K562 (cell line): Measurements from ENCODE around the gene LEMD3. TPM values are rescaled to one million over a fixed set of nuclear protein-coding genes. Genes with fewer than 3 reads are reported as not detected.

Source experiments
- ATAC-seq: fragments of 200-7000 bp; cut with Tn5 transposase; 3 replicates; pipeline ENCODE4 v1.9.1; 2020; ENCODE audit warnings: moderate library complexity
- BruUV-seq: library from RNA; stranded (reverse); fragments of 400-500 nt; replicated peaks from 2 replicates; lab custom pipeline; 2021; lab: Mats Ljungman, UMichigan
- CTCF ChIA-PET: fragments of 300-600 bp; formaldehyde crosslinking; extraction: SDS; loops from one replicate; lab custom pipeline; 2021; ENCODE audit warnings: low intra/inter-chr PET ratio; lab: Yijun Ruan, JAX
- POLR2A ChIA-PET: fragments of 300-600, 350-650 bp; sonication (Branson Sonifier 250); formaldehyde crosslinking; extraction: SDS; loops from one replicate; lab custom pipeline; 2021; ENCODE audit warnings: antibody characterized with exemption, inconsistent platforms; lab: Yijun Ruan, JAX
- DNase-seq, 4 experiments: peaks; one replicate each; pipeline versions ENCODE4 v3.0.0 to v3.0.0-alpha.2; 2011 to 2018; ENCODE audit warnings: low spot score in 3 of 4, mixed read lengths in 3 of 4; ENCODE audit errors: extremely low read depth in 1 of 4
- FAIRE-seq: peaks from 2 replicates; lab custom pipeline; 2011; peaks lifted over from hg19 to GRCh38; lab: Jason Lieb, UNC
- H2AFZ ChIP-seq: 2 replicates; pipeline ENCODE4 v1.6.0; 2011; ENCODE audit warnings: low read depth, low read length, control low read depth, inconsistent platforms
- H3K27ac ChIP-seq: fragments of 200-600 bp; 3 replicates; pipeline ENCODE4 v1.8.0; 2011; ENCODE audit warnings: low read depth, mild to moderate bottlenecking, control low read depth, inconsistent platforms, low read length, moderate library complexity, mixed read lengths; ENCODE audit errors: extremely low read depth
- H3K27me3 ChIP-seq, 2 experiments: fragments of 300-600 bp in 1 of 2; 2 replicates in 1 of 2; 3 replicates in 1 of 2; pipeline versions ENCODE4 v1.6.0 to v1.8.0; 2011; ENCODE audit warnings: inconsistent platforms in 2 of 2, low read length in 2 of 2, mild to moderate bottlenecking in 1 of 2, mixed read lengths in 1 of 2, moderate library complexity in 1 of 2; ENCODE audit not compliant: control insufficient read depth in 2 of 2, insufficient read depth in 2 of 2
- H3K36me3 ChIP-seq: fragments of 300-600 bp; 3 replicates; pipeline ENCODE4 v1.8.0; 2011; ENCODE audit warnings: mild to moderate bottlenecking, low read length, inconsistent platforms; ENCODE audit not compliant: control insufficient read depth, insufficient read depth
- H3K4me1 ChIP-seq, 2 experiments: fragments of 200-600 bp in 1 of 2; replicated peaks in 1 of 2; 2 replicates in 1 of 2; 3 replicates in 1 of 2; pipeline versions ENCODE4 v1.5.1 to v1.8.0; 2011; ENCODE audit warnings: inconsistent platforms in 2 of 2, low read length in 2 of 2, mild to moderate bottlenecking in 1 of 2, mixed read lengths in 1 of 2, moderate library complexity in 1 of 2; ENCODE audit not compliant: control insufficient read depth in 2 of 2, insufficient read depth in 2 of 2
- H3K4me2 ChIP-seq: 2 replicates; pipeline ENCODE4 v1.6.1; 2011; ENCODE audit warnings: low read length, control low read depth, inconsistent platforms, mixed read lengths; ENCODE audit not compliant: insufficient read depth
- H3K4me3 ChIP-seq: fragments of 200-600 bp; sonication (generic), shearing (Covaris generic); 2 replicates; pipeline ENCODE4 v1.5.1; 2016; ENCODE audit warnings: control low read depth, inconsistent platforms
- H3K79me2 ChIP-seq: fragments of 200-600 bp; 3 replicates; pipeline ENCODE4 v1.8.0; 2011; ENCODE audit warnings: low read length, inconsistent platforms; ENCODE audit not compliant: control insufficient read depth, insufficient read depth
- H3K9ac ChIP-seq, 2 experiments: 2 replicates each; pipeline versions ENCODE4 v1.6.0 to v1.6.1; 2011; ENCODE audit warnings: low read depth in 2 of 2, low read length in 2 of 2, control low read depth in 1 of 2, inconsistent platforms in 1 of 2, mild to moderate bottlenecking in 1 of 2, mixed read lengths in 1 of 2; ENCODE audit not compliant: insufficient read depth in 1 of 2
- H3K9me1 ChIP-seq: one replicate; pipeline ENCODE4 v1.6.0; 2011; ENCODE audit warnings: inconsistent platforms, mild to moderate bottlenecking, low read length, moderate library complexity; ENCODE audit not compliant: control insufficient read depth, insufficient read depth
- H3K9me3 ChIP-seq: replicated peaks from 2 replicates; pipeline ENCODE4 v1.5.1; 2011; ENCODE audit warnings: low read depth, low read length, inconsistent platforms; ENCODE audit not compliant: control insufficient read depth, insufficient read depth
- H4K20me1 ChIP-seq: replicated peaks from 2 replicates; pipeline ENCODE4 v1.6.1; 2011; ENCODE audit warnings: low read length, inconsistent platforms, mixed read lengths; ENCODE audit not compliant: control insufficient read depth, insufficient read depth
- CC2D1A ChIP-seq: fragments of 450-650 bp; IDR thresholded peaks from 2 replicates; pipeline ENCODE4 v1.6.1; 2017; ENCODE audit warnings: mild to moderate bottlenecking
- CEBPG ChIP-seq, 3 experiments: fragments of 200-800 bp in 1 of 3; sonication (Bioruptor generic) in 1 of 3; sonication (generic) in 1 of 3; formaldehyde crosslinking in 1 of 3; IDR thresholded peaks in 2 of 3; conservative IDR thresholded peaks in 1 of 3; 2 replicates each; pipeline versions ENCODE4 v1.6.1 to v1.8.0; 2016 to 2022; ENCODE audit warnings: missing compliant biosample characterization in 2 of 3, missing genetic modification characterization in 2 of 3, mild to moderate bottlenecking in 1 of 3, missing genetic modification reagents in 1 of 3
- FUS ChIP-seq: fragments of 200-400 bp; formaldehyde crosslinking; optimal IDR thresholded peaks from 2 replicates; pipeline ENCODE3; 2017; ENCODE audit warnings: low read depth, low read length
- GABPB2 ChIP-seq: fragments of 250-450 bp; sonication (Bioruptor Pico); conservative IDR thresholded peaks from 2 replicates; pipeline ENCODE4 v1.5.1; 2021; ENCODE audit warnings: mild to moderate bottlenecking
- KDM5B ChIP-seq: fragments of 200-600 bp; sonication (generic); IDR thresholded peaks from 2 replicates; pipeline ENCODE4 v1.6.1; 2012; ENCODE audit warnings: low read depth, mild to moderate bottlenecking, moderate library complexity, low read length, control low read depth, inconsistent platforms; ENCODE audit not compliant: insufficient replicate concordance
- MEF2D ChIP-seq: conservative IDR thresholded peaks from 2 replicates; pipeline ENCODE4 v1.6.1; 2016; ENCODE audit warnings: low read depth, missing genetic modification characterization, missing compliant biosample characterization
- NR2C2 ChIP-seq, 2 experiments: fragments of 200-800 bp in 1 of 2; sonication (Bioruptor generic) in 1 of 2; sonication (generic) in 1 of 2; formaldehyde crosslinking in 1 of 2; IDR thresholded peaks; 2 replicates each; pipeline versions ENCODE4 v1.6.1 to v1.8.0; 2016 to 2022; ENCODE audit warnings: mild to moderate bottlenecking in 1 of 2, missing compliant biosample characterization in 1 of 2, missing genetic modification characterization in 1 of 2, missing genetic modification reagents in 1 of 2
- PATZ1 ChIP-seq: fragments of 250-450 bp; sonication (Bioruptor Pico); IDR thresholded peaks from 2 replicates; pipeline ENCODE4 v1.5.0; 2020; ENCODE audit warnings: mild to moderate bottlenecking, borderline replicate concordance
- PHB2 ChIP-seq: fragments of 450-650 bp; IDR thresholded peaks from 2 replicates; pipeline ENCODE4 v1.6.1; 2017; ENCODE audit warnings: low read depth
- RUNX1 ChIP-seq: sonication (generic); IDR thresholded peaks from 2 replicates; pipeline ENCODE4 v1.6.1; 2016; ENCODE audit warnings: antibody characterized with exemption, low read depth
- SMARCA4 ChIP-seq: fragments of 450-650 bp; IDR thresholded peaks from 2 replicates; pipeline ENCODE4 v1.6.1; 2016
- TARDBP ChIP-seq: fragments of 450-650 bp; IDR thresholded peaks from 2 replicates; pipeline ENCODE4 v1.6.1; 2016
- WGBS: fragments of 100-300 bp; shearing (Covaris generic); methylation state at CpG from one replicate; pipeline ENCODE4 v1.1.6; 2016; ENCODE audit warnings: low coverage, mixed read lengths; ENCODE audit not compliant: insufficient coverage; ENCODE audit errors: missing lambda C conversion rate; 5-methylcytosine and 5-hydroxymethylcytosine counted together
- in situ Hi-C: fragments of 300-500 bp; cut with MboI; formaldehyde crosslinking; loops from 4 replicates; pipeline ENCODE4 v1.15.0; 2018; ENCODE audit warnings: inconsistent platforms, mixed read lengths
- intact Hi-C: fragments of 100-400 bp; cut with micrococcal nuclease; formaldehyde crosslinking; loops from 2 replicates; pipeline ENCODE4 v1.14.2; 2022
- polyA plus RNA-seq, 8 experiments: library from polyadenylated mRNA; depleted of rRNA in 4 of 8; stranded (reverse) in 5 of 8; unstranded in 3 of 8; fragments of >200 nt; fragmentation: Nextera tagmentation in 2 of 8; fragmentation: Illumina TruSeq in 1 of 8; extraction: Ambion mirVana in 2 of 8; extraction: Trizol in 1 of 8; gene quantifications; 2 replicates each; pipeline versions ENCODE4 v1.2.1 to v1.2.3, GENCODE V29; 2011 to 2014; ENCODE audit warnings: inconsistent platforms in 1 of 8, missing spikeins in 1 of 8
- total RNA-seq, 7 experiments: library from RNA; depleted of rRNA in 6 of 7; stranded (reverse); fragments of >200 nt in 6 of 7; fragmentation: Illumina TruSeq in 2 of 7; extraction: Trizol in 2 of 7; gene quantifications; 2 replicates each; pipeline versions ENCODE4 v1.2.1 to v1.2.3, GENCODE V29; 2011 to 2021; ENCODE audit warnings: low replicate concordance in 1 of 7
- TF ChIP-seq, protein P1 (sequence below): fragments of 250-450 bp; sonication (Bioruptor Pico); IDR thresholded peaks from 2 replicates; pipeline ENCODE4 v1.5.0; 2021; ENCODE audit warnings: mild to moderate bottlenecking, moderate library complexity
- TF ChIP-seq, protein P2 (sequence below): sonication (generic); formaldehyde crosslinking; IDR thresholded peaks from 2 replicates; pipeline ENCODE4 v1.8.0; 2022; ENCODE audit warnings: mild to moderate bottlenecking, missing genetic modification reagents

LEMD3 gene
- total and polyA plus RNA-seq, 9 of the 15 experiments (the other 6 are each of a cell fraction or from before 2014, with no cell fraction given) = 6.8 to 37.4 (median 17.2) TPM

DNA sequence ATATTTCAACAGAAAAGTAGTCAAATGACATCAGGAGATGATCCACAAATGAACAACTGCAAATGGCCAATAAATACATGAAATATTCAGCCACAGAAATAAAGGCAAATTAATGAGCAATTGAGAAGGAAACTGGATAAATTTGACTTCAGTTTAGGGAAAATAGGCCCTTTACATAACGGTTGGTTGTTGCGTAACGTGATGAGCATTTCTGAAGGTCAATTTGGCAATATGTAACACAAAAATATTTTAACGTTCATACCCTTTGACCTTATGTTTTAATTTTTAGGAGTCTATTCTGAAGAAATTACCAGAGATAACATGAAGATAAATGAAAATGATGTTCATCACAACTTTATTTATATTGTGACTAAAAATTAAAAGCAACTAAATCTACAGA is 94.4 kb downstream of the LEMD3 start (continued):
- TF ChIP-seq NR2C2 (CRISPR knock-in tag; IDR thresholded peaks at IDR 0.05) = no peak
- no peak for TF ChIP-seq NR2C2 (tag; IDR thresholded peaks at IDR 0.05)
- no peak for TF ChIP-seq SMARCA4
- no peak for TF ChIP-seq CEBPG (CRISPR knock-in tag; IDR thresholded peaks at IDR 0.05)
- 0 out of 4 replicates have a peak, but pooled peaks of 1 of the 2 experiments have one; percentile 29 for TF ChIP-seq CEBPG (tag; conservative IDR thresholded peaks at IDR 0.05 in 1 of 2, IDR thresholded peaks at IDR 0.05 in 1 of 2)
- no peak for TF ChIP-seq TARDBP

GRCh38 chr12:65266408-65266807 is 97.0 kb downstream of the LEMD3 start:
- Histone ChIP-seq H3K9ac (no peak overlapping the region), H3K4me1 (no peaks in the 10 kb centered on the region), H3K36me3 (no peaks in the 10 kb centered on the region), H3K27me3 (peaks cover 0 to 9% of the 10 kb centered on the region in 2 experiments; a peak in 2 of 5 replicates), H3K27ac (no peak overlapping the region), H3K4me3 (no peak overlapping the region), H3K9me1 (no peaks in the 10 kb centered on the region), H3K9me3 (no peaks in the 10 kb centered on the region; the same call in 1 of the 2 replicates), H2AFZ (no peak overlapping the region), H3K4me2 (no peak overlapping the region), H3K79me2 (no peaks in the 10 kb centered on the region), H4K20me1 (no peaks in the 10 kb centered on the region)
- ChIA-PET POLR2A (interaction anchor here (0.5 kb wide), 1 partner anchor 350 kb away, joined by 3 read pairs; no protein-coding TSS in a partner anchor), CTCF (interaction anchor here (0.7 kb wide), 1 partner anchor 200 kb away, joined by 3 read pairs; no protein-coding TSS in a partner anchor)
- intact Hi-C loops = no loop called here
- in situ Hi-C loops = no loop called here
- BruUV-seq = no TSS peak
- ATAC-seq (no peak), FAIRE-seq (no peak), DNase-seq (no peak)
- 3% methylated on average over 3 of the region's 3 CpGs for WGBS
- TF ChIP-seq, protein P1, sequence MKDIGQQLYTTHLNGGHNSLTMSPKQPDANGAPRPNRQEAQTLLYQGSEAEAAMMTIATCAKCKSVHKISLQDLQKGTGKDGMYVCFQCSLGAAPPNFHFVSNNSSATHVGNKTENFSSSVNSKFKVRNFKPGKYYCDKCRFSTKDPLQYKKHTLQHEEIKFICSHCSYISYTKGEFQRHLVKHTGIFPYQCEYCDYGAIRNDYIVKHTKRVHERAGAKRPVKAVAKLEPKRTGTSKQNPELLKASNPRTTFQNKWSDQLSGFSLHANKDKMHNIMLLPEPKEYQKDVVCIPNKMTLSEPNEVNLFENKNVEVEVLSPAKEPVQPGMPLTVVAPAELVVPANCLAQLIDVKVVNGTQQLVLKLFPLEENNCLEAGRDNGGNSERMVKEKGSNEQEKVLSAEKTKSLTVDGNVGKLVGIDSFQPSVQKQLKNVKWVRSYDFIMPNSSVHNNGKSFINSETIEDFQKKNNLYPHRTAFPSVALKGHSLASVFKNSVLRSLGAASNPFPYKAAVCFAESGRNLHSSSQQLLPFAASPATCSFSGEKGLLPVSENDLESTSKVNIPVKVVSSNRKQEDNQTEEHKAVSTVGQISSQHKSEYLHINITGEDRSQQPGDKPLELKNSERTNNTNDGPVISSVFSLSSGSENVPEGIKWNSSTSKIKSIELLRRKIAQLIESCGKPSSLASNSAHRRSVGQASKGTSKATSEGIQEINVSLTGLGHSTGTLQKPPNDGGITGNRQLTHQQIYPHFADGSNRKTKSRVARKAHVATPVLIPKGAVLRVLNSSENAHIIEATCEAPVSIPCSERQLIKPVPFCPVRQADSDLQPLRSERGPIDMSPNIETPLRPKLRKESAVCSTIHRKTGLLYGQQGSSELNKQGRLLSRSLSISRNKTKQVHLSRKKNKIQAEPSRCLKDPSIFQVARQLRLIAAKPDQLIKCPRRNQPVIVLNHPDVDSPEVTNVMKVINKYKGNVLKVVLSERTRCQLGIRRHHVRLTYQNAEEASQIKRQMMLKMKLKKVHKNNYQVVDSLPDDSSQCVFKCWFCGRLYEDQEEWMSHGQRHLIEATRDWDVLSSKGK (CRISPR knock-in tag) = no peak
- TF ChIP-seq KDM5B (no peak), PHB2 (no peak), MEF2D (tag) (no peak), RUNX1 (no peak), PATZ1 (no peak), CC2D1A (no peak), FUS (no peak), GABPB2 (CRISPR knock-in tag) (no peak)
- TF ChIP-seq, protein P2, sequence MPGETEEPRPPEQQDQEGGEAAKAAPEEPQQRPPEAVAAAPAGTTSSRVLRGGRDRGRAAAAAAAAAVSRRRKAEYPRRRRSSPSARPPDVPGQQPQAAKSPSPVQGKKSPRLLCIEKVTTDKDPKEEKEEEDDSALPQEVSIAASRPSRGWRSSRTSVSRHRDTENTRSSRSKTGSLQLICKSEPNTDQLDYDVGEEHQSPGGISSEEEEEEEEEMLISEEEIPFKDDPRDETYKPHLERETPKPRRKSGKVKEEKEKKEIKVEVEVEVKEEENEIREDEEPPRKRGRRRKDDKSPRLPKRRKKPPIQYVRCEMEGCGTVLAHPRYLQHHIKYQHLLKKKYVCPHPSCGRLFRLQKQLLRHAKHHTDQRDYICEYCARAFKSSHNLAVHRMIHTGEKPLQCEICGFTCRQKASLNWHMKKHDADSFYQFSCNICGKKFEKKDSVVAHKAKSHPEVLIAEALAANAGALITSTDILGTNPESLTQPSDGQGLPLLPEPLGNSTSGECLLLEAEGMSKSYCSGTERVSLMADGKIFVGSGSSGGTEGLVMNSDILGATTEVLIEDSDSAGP = no peak
